Measurements from ENCODE around the gene SMO.
"Not testable (repeated sequence)": the region's sequence is repeated elsewhere in the genome, so short reads cannot be mapped to it uniquely, and the experiment has no call there.

SMO gene

GRCh38 chr7:129209067-129209926, 20.9 kb downstream of the SMO start:
- no peak for DNase-seq (ENCODE audit: low spot score)

- peak; percentile 44 for DNase-seq (ENCODE audit: low spot score)
Measured at GRCh38 chr7:129210256-129210988, 22.0 kb downstream of the SMO start.

GRCh38 chr7:129210989-129211312, 22.5 kb downstream of the SMO start:
- DNase-seq (ENCODE audit: low spot score) = no peak

GRCh38 chr7:129212126-129212525, 23.7 kb downstream of the SMO start:
- DNase-seq (ENCODE audit: low spot score) = no peak

GRCh38 chr7:129212596-129212995, 24.2 kb downstream of the SMO start:
- no peak for DNase-seq (ENCODE audit: low spot score)

GRCh38 chr7:129213828-129214227, 25.4 kb downstream of the SMO start:
- no peak for DNase-seq (ENCODE audit: low spot score)

- not testable (repeated sequence) for DNase-seq (ENCODE audit: low spot score)
Measured at GRCh38 chr7:129215691-129216090, 27.3 kb downstream of the SMO start.

- not testable (repeated sequence) for DNase-seq (ENCODE audit: low spot score)
Measured at GRCh38 chr7:129216101-129216715, 27.8 kb downstream of the SMO start.

GRCh38 chr7:129216821-129217416, 28.5 kb downstream of the SMO start:
- DNase-seq (ENCODE audit: low spot score) = not testable (repeated sequence)

- peak; percentile 66 for DNase-seq (ENCODE audit: low spot score)
Measured at GRCh38 chr7:129218514-129219062, 30.2 kb downstream of the SMO start.

GRCh38 chr7:129219166-129219565, 30.7 kb downstream of the SMO start:
- not testable (repeated sequence) for DNase-seq (ENCODE audit: low spot score)

- DNase-seq (ENCODE audit: low spot score) = no peak
Measured at GRCh38 chr7:129222064-129222463, 33.6 kb downstream of the SMO start.

GRCh38 chr7:129224251-129225205, 36.1 kb downstream of the SMO start, which contains the start of gene AHCYL2:
Gene AHCYL2 (plus strand): TSS chr7:129225030.
- peak; percentile 94 for DNase-seq (ENCODE audit: low spot score)

GRCh38 chr7:129225206-129225930, 36.9 kb downstream of the SMO start:
- DNase-seq (ENCODE audit: low spot score) = peak; percentile 42

GRCh38 chr7:129225931-129226572, 37.6 kb downstream of the SMO start:
- no peak for DNase-seq (ENCODE audit: low spot score)

- no peak for DNase-seq (ENCODE audit: low spot score)
Measured at GRCh38 chr7:129227646-129228578, 39.5 kb downstream of the SMO start.

- DNase-seq (ENCODE audit: low spot score) = no peak
Measured at GRCh38 chr7:129228633-129229032, 40.2 kb downstream of the SMO start.

GRCh38 chr7:129231666-129232065, 43.2 kb downstream of the SMO start:
- no peak for DNase-seq (ENCODE audit: low spot score)

- no peak for DNase-seq (ENCODE audit: low spot score)
Measured at GRCh38 chr7:129238546-129238945, 50.1 kb downstream of the SMO start.

All from kidney capillary endothelial cell (primary cell).